Stimulated activated CD8-positive, alpha-beta memory T cell treated with anti-CD3 and anti-CD28 coated beads, Interleukin-15, amount 100 ng/mL, for 1 hour (primary cell): ENCODE measurements around the gene FOXO3.

Experiments used
- DNase-seq: peaks from one replicate; pipeline ENCODE4 v3.0.0-alpha.2; 2020; ENCODE audit warnings: low read depth

Gene FOXO3

GRCh38 chr6:108712946-108713345, 152.2 kb downstream of the FOXO3 start:
- no peak for DNase-seq

GRCh38 chr6:108714101-108714765, 153.5 kb downstream of the FOXO3 start:
- no peak for DNase-seq

GRCh38 chr6:108714766-108715414, 154.2 kb downstream of the FOXO3 start:
- DNase-seq, result no peak

GRCh38 chr6:108715832-108716231, 155.1 kb downstream of the FOXO3 start:
- DNase-seq, result no peak

DNA sequence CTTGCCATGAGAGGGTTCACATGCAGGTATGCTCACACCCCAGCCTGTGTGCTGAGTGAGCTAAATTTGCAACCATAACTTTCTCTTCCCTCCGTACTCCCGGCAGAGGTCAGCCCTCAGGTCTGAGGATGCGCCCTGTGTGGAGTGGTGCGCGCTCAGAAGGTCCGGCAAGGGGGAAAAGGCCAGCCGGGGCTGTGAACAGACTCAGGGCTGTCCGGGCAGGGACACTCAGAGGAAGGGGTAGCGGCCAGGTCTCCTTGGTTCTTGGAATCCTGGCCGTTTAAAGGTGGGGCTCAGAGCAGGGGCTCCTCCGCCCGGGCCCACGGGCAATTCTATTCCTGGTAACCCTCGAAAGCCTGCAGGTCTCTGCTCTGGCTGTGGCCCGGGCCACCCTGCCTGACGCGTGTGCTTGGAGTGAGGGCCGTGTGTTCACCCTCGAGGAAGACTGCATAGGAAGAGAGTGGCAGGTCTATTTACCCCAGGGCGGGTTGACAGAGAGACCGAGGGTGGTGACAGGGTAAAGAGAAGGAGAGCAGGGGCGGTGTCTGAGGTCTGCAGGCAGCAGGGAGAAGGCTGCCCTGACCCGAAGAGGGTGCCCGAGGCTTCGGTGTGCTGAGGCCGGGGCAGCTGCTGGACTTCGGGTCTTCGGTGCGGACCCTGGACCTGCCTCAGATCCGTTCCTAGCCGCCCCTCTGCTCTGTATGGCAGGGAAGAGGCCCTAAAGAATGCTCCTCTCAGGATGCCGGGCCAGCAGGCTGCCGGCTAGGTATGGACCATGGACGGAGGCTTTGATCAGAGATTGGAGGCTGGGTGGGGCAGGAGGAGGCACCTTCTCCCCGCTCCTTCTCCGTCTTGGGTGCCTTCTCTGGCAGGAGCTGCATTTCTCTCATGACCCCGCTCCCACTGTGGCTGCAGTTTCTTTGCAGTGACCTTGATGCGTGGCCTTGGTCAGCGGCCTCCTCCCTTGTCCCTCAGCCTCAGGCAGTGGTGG, 156.4 kb downstream of the FOXO3 start:
- DNase-seq, result no peak

DNA sequence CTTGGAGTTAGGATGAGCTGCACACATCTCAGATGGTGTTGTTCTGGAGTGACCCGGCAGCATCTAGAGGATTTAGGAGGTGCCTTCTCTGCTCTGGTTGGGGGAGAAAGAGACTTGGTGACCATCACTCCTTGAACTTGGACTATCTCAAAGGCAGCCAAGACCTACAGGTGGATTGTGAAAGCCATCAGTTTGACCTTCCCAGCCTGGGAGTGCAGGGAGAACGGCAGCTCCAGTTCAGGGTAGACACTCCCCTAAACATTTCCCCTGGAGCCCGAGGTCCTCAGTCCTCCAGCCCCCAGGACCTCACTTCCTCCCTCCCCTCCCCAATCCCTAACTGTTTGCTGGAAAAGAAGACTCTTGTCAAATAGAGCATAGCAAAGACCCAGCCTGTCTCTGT, 158.8 kb downstream of the FOXO3 start:
- DNase-seq, result no peak

- DNase-seq, result no peak
Measured at GRCh38 chr6:108720827-108721226, 160.1 kb downstream of the FOXO3 start.

- DNase-seq, result no peak
Measured at GRCh38 chr6:108721286-108721685, 160.6 kb downstream of the FOXO3 start.

DNA sequence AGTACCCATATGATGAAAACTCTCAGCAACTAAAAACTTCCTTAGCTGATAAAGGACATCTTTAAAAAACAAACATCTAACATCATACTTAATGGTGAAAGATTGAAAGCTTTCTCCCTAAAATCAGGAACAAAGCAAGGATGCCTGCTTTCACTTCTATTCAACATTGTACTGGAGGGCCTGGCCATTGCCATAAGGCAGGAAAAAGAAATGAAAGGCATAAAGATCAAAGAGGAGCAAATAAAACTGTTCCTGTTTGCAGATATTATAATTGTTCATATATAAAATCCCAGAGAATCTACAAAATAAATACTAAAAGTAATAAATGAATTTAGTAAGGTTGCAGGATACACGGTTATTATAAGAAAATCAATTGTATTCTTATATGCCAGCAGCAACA, 162.9 kb downstream of the FOXO3 start:
- DNase-seq, result no peak

DNA sequence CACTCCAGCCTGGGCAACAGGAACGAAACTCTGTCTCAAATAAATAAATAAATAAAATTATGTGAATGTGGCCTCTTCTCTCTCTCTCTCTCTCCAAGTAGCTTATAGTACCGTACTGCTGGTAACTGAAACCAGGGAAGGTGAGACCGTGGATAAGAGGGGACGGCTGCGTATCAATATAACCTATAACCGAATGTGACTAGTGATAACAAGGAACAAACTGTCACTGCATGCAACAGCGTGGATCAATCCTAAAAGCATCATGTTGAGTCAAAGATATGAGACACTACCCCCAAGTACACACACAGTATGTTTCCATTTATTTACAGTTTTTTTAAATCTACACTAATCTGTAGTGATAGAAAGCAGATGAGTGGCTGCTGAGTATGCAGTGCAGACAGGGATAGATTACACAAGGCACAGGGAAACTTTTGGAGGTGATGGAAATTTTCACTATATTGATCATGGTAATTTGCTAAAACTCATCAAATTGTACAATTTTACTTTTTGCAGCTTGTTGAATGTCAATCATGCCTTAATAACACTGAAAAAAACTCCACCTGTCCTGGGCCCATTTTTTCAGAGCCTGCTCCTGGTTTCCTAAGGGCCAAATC, 166.1 kb downstream of the FOXO3 start:
- no peak for DNase-seq

GRCh38 chr6:108727966-108728730, 167.4 kb downstream of the FOXO3 start:
- no peak for DNase-seq

DNA sequence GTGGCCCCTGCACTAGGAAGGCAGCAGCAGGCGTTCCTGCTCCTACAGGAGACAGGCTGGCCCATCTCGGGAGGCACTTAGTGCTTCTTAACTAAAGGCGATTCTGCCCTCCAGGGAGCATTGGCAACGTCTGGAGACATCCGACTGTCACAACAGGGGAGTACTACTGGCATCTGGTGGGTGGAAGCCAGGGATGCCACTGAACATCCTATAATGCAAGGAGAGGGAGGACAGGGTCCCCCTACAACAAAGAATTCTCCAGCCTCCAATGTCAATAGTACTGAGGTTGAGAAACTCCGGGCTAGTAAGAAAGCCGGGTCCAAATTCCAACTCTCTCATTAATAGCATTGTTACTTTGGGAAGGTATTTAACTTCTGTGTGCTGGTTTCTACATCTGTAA, 168.1 kb downstream of the FOXO3 start:
- no peak for DNase-seq

- DNase-seq, result no peak
Measured at GRCh38 chr6:108730635-108731515, 170.2 kb downstream of the FOXO3 start.

DNA sequence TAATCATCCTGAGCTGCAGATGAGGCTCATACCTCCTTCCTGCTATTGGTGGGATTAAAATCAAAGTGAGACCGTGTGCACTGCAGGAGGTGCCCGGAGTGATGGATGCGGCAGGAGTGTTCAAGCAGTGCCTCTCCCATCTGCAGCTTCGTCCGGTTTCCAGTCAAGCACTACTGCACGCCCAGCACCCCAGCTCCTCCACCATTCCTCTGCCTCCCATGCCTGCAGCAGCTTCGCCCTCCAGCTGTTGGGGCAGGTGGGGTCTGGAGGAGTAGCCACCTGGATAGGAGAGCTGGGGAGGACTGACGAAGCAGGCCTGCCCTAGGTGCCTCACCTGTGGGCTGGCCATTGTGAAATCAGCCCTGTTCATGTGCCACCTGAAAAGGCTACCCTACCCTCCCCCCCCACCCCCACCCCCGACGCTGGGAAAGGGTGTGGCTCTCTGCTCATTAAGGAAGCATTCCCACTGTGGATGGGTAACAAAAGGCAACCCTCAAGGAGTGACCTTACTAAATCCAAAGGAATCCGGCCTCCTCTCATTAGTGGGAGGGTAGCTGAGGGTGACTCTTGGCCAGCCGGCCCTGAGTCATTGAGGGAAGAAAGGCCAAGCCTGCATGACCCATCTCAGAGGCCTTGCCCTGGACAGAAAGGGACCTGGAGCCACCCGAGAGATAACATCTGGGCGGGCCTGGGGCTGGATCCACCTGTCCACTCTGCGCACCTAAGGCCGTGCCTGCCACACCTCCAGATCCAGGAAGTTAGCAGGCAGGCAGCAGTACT, 171.6 kb downstream of the FOXO3 start:
- DNase-seq, result no peak

DNA sequence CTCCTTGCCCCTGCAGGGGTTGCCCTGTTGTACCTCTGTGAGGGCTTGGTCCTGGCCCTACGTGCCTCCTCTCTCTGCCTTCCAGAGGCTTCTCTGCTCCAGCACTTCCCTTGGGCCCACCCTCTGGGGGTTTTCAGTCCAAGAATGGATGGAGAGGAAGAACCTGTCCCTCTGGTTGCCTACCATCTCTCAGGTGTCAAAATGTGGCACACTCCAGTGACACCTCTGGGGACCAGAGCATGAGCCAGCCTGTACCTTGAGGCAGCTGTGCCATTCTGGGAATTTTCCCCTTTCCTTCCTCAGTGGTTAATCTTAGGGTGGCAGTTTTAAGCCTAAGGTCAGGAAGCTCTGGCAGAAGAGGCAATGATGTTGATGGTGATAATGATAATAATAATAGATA, 172.3 kb downstream of the FOXO3 start:
- DNase-seq, result no peak

DNA sequence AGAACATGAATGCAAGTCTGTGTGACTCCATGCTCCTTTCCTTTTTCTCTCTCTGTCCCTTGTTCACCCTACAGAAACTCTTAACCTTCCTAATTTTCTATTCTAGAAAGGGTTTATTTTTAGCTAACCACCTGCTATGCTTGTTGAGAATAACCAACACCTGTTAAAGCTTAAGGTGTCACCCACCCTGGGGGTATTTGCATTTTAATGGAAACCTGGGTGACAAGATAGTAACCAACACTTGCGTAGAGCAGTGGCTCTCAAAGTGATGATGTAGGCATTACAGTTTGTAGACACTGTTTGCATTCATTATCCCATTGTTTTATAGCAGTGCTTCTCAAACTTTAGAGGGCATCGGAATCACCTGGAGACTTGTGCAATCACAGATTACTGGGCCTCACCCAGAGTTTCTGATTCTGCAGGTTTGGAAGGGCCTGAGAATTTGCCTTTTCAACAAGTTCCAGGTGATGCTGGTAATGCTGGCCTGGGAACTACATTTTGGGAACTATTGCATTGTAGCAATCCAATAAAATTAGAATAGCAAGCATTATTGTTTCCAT, 173.1 kb downstream of the FOXO3 start:
- no peak for DNase-seq
